GM12865 (cell line): ENCODE data around the gene HPRT1.

Experiments used
- DNase-seq: peaks from one replicate; pipeline ENCODE4 v3.0.0; 2010; ENCODE audit warnings: low read depth
- H3K4me3 ChIP-seq: 2 replicates; pipeline ENCODE4 v1.5.1; 2011; ENCODE audit warnings: mild to moderate bottlenecking, low read depth, low read length, control low read depth
- CTCF ChIP-seq: IDR thresholded peaks from 2 replicates; pipeline ENCODE4 v1.5.1; 2011; ENCODE audit warnings: low read length, control low read depth, low read depth, inconsistent platforms; ENCODE audit not compliant: insufficient read depth; ENCODE audit errors: missing control alignments

HPRT1 gene

GRCh38 chrX:134484039-134484438 lies 24.1 kb downstream of the HPRT1 start:
- H3K4me3 ChIP-seq, result no peak overlapping the region
- DNase-seq, result peak; percentile 46
- TF ChIP-seq CTCF, result peak; percentile 24

GRCh38 chrX:134501941-134502340 lies 42.0 kb downstream of the HPRT1 start:
- DNase-seq, result no peak

GRCh38 chrX:134502686-134503085 lies 42.7 kb downstream of the HPRT1 start:
- DNase-seq, result no peak
- H3K4me3 ChIP-seq, result no peak overlapping the region
- no peak for TF ChIP-seq CTCF

More at GRCh38 chrX:134501941-134502340, 42.0 kb downstream of the HPRT1 start:
- no peak overlapping the region for H3K4me3 ChIP-seq
- no peak for TF ChIP-seq CTCF

- TF ChIP-seq CTCF, result no peak
- no peak overlapping the region for H3K4me3 ChIP-seq
- no peak for DNase-seq
These were observed 52.6 kb downstream of the HPRT1 start for GRCh38 chrX:134512566-134512965.

GRCh38 chrX:134513091-134513490 lies 53.1 kb downstream of the HPRT1 start:
- no peak overlapping the region for H3K4me3 ChIP-seq
- TF ChIP-seq CTCF, result no peak
- DNase-seq, result no peak

GRCh38 chrX:134520860-134521390 lies 61.0 kb downstream of the HPRT1 start:
- DNase-seq, result peak; percentile 62
- peak; percentile 48 for TF ChIP-seq CTCF

GRCh38 chrX:134524181-134524580 lies 64.2 kb downstream of the HPRT1 start:
- TF ChIP-seq CTCF, result no peak
- no peak for DNase-seq
- no peak overlapping the region for H3K4me3 ChIP-seq

More at GRCh38 chrX:134520860-134521390, 61.0 kb downstream of the HPRT1 start:
- no peak overlapping the region for H3K4me3 ChIP-seq
